ENCODE data around the gene CERS3.

DNA sequence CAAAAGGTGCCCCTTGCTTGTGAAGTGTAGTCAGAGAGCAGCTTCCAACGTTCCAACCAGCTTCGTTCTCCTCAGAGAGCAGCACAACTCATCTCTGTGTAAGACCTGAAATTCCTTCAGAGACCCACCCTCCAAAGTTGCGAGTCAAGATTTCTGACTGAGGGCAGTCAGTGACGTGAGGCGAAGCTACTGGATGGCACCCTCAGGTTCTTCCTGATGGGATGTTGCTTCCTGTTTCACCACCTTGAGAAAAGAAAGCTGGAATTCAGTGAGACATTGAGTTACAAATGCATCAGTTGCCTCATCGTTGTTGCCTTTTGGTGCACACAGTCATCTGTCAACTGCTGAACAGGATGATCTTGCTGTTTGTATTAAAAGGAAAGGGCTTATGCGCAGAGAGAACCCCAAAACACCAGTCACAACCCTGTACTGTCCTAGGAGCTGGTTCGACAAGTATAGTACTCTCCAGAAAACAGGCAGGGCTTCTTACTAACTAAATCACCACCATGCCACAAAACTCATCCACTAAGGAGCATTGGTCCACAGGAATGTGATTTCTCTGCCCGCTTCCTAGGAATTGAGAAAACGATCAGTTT is at the start of gene CERS3:
- no peak for TF ChIP-seq EZH2 (IDR thresholded peaks at IDR 0.05)
- no peak for TF ChIP-seq POLR2AphosphoS5 (IDR thresholded peaks at IDR 0.05; ENCODE audit: borderline replicate concordance, low read depth, low read length)
- TF ChIP-seq FOXP2 (optimal IDR thresholded peaks at IDR 0.05; ENCODE audit: control extremely low read depth, extremely low read length, insufficient read depth), result no peak
